OCI-LY1 (cell line): ENCODE data around the gene SUMO4.

Experiments used
- H2AFZ ChIP-seq: fragments of 200-600 bp; sonication (generic), shearing (Covaris generic); 2 replicates; pipeline ENCODE4 v1.6.0; 2014; ENCODE audit warnings: antibody characterized with exemption, mild to moderate bottlenecking, low read length
- H3F3A ChIP-seq: fragments of 200-600 bp; sonication (generic), shearing (Covaris generic); 2 replicates; pipeline ENCODE4 v1.6.0; 2014; ENCODE audit warnings: mild to moderate bottlenecking, antibody characterized with exemption, low read length, moderate library complexity; ENCODE audit not compliant: insufficient read depth
- H3K27ac ChIP-seq: fragments of 200-600 bp; sonication (generic); 2 replicates; pipeline ENCODE4 v1.5.1; 2014; ENCODE audit warnings: low read length, mixed run types, mild to moderate bottlenecking, low read depth; ENCODE audit not compliant: poor library complexity, severe bottlenecking
- H3K27me3 ChIP-seq: fragments of 200-600 bp; sonication (generic); 2 replicates; pipeline ENCODE4 v1.6.0; 2014; ENCODE audit warnings: antibody characterized with exemption, mild to moderate bottlenecking, low read length, moderate library complexity; ENCODE audit not compliant: insufficient read depth
- H3K36me3 ChIP-seq: fragments of 200-600 bp; sonication (generic); 2 replicates; pipeline ENCODE4 v1.6.1; 2014; ENCODE audit warnings: mild to moderate bottlenecking, antibody characterized with exemption, low read length, moderate library complexity, mixed read lengths; ENCODE audit not compliant: insufficient read depth
- H3K4me1 ChIP-seq: fragments of 200-600 bp; sonication (generic); 2 replicates; pipeline ENCODE4 v1.5.1; 2014; ENCODE audit warnings: mild to moderate bottlenecking, low read length, moderate library complexity; ENCODE audit not compliant: insufficient read depth, severe bottlenecking
- H3K4me2 ChIP-seq: fragments of 200-600 bp; sonication (generic), shearing (Covaris generic); 2 replicates; pipeline ENCODE4 v1.6.1; 2014; ENCODE audit warnings: low read length
- H3K4me3 ChIP-seq: fragments of 200-600 bp; sonication (generic); 2 replicates; pipeline ENCODE4 v1.5.1; 2014; ENCODE audit warnings: low read length, low read depth, mild to moderate bottlenecking, mixed read lengths; ENCODE audit not compliant: poor library complexity, severe bottlenecking
- H3K79me2 ChIP-seq: fragments of 200-600 bp; shearing (Covaris generic); 2 replicates; pipeline ENCODE4 v1.6.1; 2016; ENCODE audit warnings: mixed run types, low read length, mixed read lengths; ENCODE audit not compliant: insufficient read depth
- H3K9ac ChIP-seq: fragments of 200-600 bp; sonication (generic), shearing (Covaris generic); 2 replicates; pipeline ENCODE4 v1.6.1; 2014; ENCODE audit warnings: mild to moderate bottlenecking, low read length, mixed read lengths
- H3K9me2 ChIP-seq: fragments of 200-600 bp; sonication (generic), shearing (Covaris generic); 2 replicates; pipeline ENCODE4 v1.6.1; 2014; ENCODE audit warnings: low read depth, mild to moderate bottlenecking, low read length, mixed read lengths
- H3K9me3 ChIP-seq: fragments of 200-600 bp; shearing (Covaris generic); 2 replicates; pipeline ENCODE4 v1.6.1; 2014; ENCODE audit warnings: low read length, mixed read lengths
- H4K20me1 ChIP-seq: fragments of 200-600 bp; sonication (generic), shearing (Covaris generic); 2 replicates; pipeline ENCODE4 v1.6.0; 2016; ENCODE audit warnings: mild to moderate bottlenecking, low read length; ENCODE audit not compliant: insufficient read depth
- EZH2 ChIP-seq: fragments of 200-600 bp; sonication (generic), shearing (Covaris generic); IDR thresholded peaks from 2 replicates; pipeline ENCODE4 v1.8.0; 2017; ENCODE audit warnings: borderline replicate concordance, mixed run types, mild to moderate bottlenecking, antibody characterized with exemption, low read length, moderate library complexity, mixed read lengths
- TF ChIP-seq, protein P1 (sequence below): fragments of 200-600 bp; sonication (generic), shearing (Covaris generic); IDR thresholded peaks from 2 replicates; pipeline ENCODE4 v1.5.1; 2017; ENCODE audit warnings: mild to moderate bottlenecking, antibody characterized with exemption, low read length, moderate library complexity, mixed read lengths

The SUMO4 gene

GRCh38 chr6:149414009-149414408, 13.9 kb downstream of the SUMO4 start:
- H3K27ac ChIP-seq: no peak overlapping the region
- peaks cover 3% of the 10 kb centered on the region; the same call in 1 of the 2 replicates for H3F3A ChIP-seq
- no peaks in the 10 kb centered on the region for H3K9me2 ChIP-seq
- no peaks in the 10 kb centered on the region for H3K27me3 ChIP-seq
- H2AFZ ChIP-seq: no peak overlapping the region
- no peaks in the 10 kb centered on the region for H4K20me1 ChIP-seq
- TF ChIP-seq, protein P1, sequence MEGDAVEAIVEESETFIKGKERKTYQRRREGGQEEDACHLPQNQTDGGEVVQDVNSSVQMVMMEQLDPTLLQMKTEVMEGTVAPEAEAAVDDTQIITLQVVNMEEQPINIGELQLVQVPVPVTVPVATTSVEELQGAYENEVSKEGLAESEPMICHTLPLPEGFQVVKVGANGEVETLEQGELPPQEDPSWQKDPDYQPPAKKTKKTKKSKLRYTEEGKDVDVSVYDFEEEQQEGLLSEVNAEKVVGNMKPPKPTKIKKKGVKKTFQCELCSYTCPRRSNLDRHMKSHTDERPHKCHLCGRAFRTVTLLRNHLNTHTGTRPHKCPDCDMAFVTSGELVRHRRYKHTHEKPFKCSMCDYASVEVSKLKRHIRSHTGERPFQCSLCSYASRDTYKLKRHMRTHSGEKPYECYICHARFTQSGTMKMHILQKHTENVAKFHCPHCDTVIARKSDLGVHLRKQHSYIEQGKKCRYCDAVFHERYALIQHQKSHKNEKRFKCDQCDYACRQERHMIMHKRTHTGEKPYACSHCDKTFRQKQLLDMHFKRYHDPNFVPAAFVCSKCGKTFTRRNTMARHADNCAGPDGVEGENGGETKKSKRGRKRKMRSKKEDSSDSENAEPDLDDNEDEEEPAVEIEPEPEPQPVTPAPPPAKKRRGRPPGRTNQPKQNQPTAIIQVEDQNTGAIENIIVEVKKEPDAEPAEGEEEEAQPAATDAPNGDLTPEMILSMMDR: no peak
- TF ChIP-seq EZH2: no peak
- H3K4me2 ChIP-seq: no peak overlapping the region
- H3K4me1 ChIP-seq: no peaks in the 10 kb centered on the region
- peaks cover 25% of the 10 kb centered on the region for H3K36me3 ChIP-seq
- no peak overlapping the region for H3K9ac ChIP-seq
- H3K79me2 ChIP-seq: no peaks in the 10 kb centered on the region
- no peaks in the 10 kb centered on the region for H3K9me3 ChIP-seq
- no peak overlapping the region for H3K4me3 ChIP-seq

DNA sequence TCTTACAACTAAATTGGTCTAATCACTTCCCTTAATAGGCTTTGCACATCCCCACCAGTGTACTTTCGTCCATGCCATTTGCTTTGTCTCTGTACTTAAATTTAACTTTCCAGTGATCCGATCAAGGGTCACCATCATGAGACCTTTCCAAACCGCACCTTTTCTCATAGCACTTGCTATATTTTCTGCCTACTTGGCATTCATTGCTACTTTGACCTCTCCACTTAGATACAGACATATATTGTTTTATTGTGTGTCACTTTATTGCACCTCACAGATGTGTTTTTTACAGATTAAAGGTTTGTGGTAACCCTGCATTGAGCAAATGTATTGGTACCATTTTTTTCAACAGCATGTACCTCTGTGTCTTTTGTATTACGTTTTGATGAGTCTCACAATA, 14.8 kb downstream of the SUMO4 start:
- H3K4me3 ChIP-seq: no peak overlapping the region
- TF ChIP-seq, protein P1: no peak
- TF ChIP-seq EZH2: no peak
- H3K36me3 ChIP-seq: peaks cover 19% of the 10 kb centered on the region
- no peaks in the 10 kb centered on the region for H4K20me1 ChIP-seq
- H3K27me3 ChIP-seq: no peaks in the 10 kb centered on the region
- no peak overlapping the region for H2AFZ ChIP-seq
- no peak overlapping the region for H3K27ac ChIP-seq
- peaks cover 3% of the 10 kb centered on the region; the same call in 1 of the 2 replicates for H3F3A ChIP-seq
- H3K4me1 ChIP-seq: no peaks in the 10 kb centered on the region
- H3K9me2 ChIP-seq: no peaks in the 10 kb centered on the region
- no peak overlapping the region for H3K4me2 ChIP-seq
- H3K79me2 ChIP-seq: no peaks in the 10 kb centered on the region
- H3K9me3 ChIP-seq: no peaks in the 10 kb centered on the region
- H3K9ac ChIP-seq: no peak overlapping the region

DNA sequence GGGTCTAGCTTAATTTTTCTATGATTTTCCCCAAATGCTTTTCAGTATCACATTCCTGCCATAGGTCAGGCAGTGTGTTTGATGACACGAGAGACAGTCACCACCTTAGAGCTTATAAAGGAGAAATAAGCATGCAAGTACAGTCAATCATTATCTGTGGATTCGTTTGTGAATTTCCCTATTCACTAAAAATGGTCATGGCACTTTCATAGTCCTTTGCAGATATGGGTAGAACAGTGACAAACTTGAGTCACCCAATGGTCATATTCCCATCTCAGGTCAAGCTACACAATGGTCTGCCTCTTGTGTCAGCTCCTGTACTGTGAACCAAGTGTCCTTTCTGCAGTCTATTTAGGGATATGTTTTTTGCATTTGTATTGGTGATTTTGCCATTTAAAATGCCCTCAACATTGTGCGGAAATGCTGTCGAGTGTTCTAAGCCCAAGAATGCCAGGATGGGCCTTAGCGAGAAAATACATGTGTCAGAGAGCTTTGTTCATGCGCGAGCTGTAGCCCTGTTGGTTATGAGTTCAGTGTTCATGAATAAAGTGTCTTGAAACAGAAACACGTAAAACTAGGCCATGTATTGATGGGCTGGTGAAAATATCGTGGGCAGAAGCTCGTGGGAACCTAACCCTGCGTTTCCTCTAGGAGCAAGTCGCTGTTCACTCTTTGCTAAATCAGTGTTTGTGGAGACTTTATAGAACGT, 19.8 kb downstream of the SUMO4 start:
- Histone ChIP-seq H3K36me3 (no peaks in the 10 kb centered on the region), H3K79me2 (no peaks in the 10 kb centered on the region), H3F3A (no peaks in the 10 kb centered on the region), H3K9me3 (no peaks in the 10 kb centered on the region), H3K27me3 (peaks cover 4% of the 10 kb centered on the region; the same call in 1 of the 2 replicates), H3K9ac (no peak overlapping the region), H2AFZ (no peak overlapping the region), H3K27ac (no peak overlapping the region), H3K9me2 (no peaks in the 10 kb centered on the region), H3K4me3 (no peak overlapping the region), H4K20me1 (no peaks in the 10 kb centered on the region), H3K4me1 (no peaks in the 10 kb centered on the region), H3K4me2 (no peak overlapping the region)
- TF ChIP-seq EZH2: no peak
- TF ChIP-seq, protein P1: no peak
